K562 (cell line): ENCODE data around the gene SDCCAG8.

Experiments used
- RAD21 ChIP-seq, 2 experiments: fragments of 250-450 bp in 1 of 2; fragments of 450-650 bp in 1 of 2; sonication (Bioruptor Pico) in 1 of 2; formaldehyde crosslinking in 1 of 2; IDR thresholded peaks in 1 of 2; conservative IDR thresholded peaks in 1 of 2; 2 replicates each; pipeline versions ENCODE4 v1.4.0 to v1.8.0; 2020 to 2022; ENCODE audit warnings: mild to moderate bottlenecking in 2 of 2, moderate library complexity in 1 of 2
- RAD51 ChIP-seq: fragments of 450-650 bp; IDR thresholded peaks from 2 replicates; pipeline ENCODE4 v1.7.1; 2016; ENCODE audit warnings: low read depth, mild to moderate bottlenecking, borderline replicate concordance
- ZNF140 ChIP-seq: fragments of 250-450 bp; sonication (Bioruptor Pico); IDR thresholded peaks from 2 replicates; pipeline ENCODE4 v1.8.0; 2021; ENCODE audit warnings: moderate library complexity, mild to moderate bottlenecking, inconsistent platforms
- ZNF24 ChIP-seq: fragments of 450-650 bp; IDR thresholded peaks from 2 replicates; pipeline ENCODE4 v1.6.1; 2016
- TF ChIP-seq, protein P1 (sequence below), 2 experiments: fragments of 450-650 bp; formaldehyde crosslinking in 1 of 2; IDR thresholded peaks; 2 replicates each; pipeline versions ENCODE4 v1.4.0 to v1.6.1; 2014 to 2020; ENCODE audit warnings: mild to moderate bottlenecking in 2 of 2, borderline replicate concordance in 1 of 2, low read depth in 1 of 2
- TF ChIP-seq, protein P2 (sequence below), 2 experiments: fragments of 450-650 bp in 1 of 2; sonication (generic) in 1 of 2; formaldehyde crosslinking; conservative IDR thresholded peaks; 2 replicates each; pipeline versions ENCODE4 v1.4.0 to v1.8.1; 2020 to 2022; ENCODE audit warnings: mild to moderate bottlenecking in 1 of 2, missing genetic modification reagents in 1 of 2
- TF ChIP-seq, protein P3 (sequence below): sonication (generic); formaldehyde crosslinking; IDR thresholded peaks from 2 replicates; pipeline ENCODE4 v1.4.0; 2020; ENCODE audit warnings: mild to moderate bottlenecking, missing genetic modification reagents

DNA sequence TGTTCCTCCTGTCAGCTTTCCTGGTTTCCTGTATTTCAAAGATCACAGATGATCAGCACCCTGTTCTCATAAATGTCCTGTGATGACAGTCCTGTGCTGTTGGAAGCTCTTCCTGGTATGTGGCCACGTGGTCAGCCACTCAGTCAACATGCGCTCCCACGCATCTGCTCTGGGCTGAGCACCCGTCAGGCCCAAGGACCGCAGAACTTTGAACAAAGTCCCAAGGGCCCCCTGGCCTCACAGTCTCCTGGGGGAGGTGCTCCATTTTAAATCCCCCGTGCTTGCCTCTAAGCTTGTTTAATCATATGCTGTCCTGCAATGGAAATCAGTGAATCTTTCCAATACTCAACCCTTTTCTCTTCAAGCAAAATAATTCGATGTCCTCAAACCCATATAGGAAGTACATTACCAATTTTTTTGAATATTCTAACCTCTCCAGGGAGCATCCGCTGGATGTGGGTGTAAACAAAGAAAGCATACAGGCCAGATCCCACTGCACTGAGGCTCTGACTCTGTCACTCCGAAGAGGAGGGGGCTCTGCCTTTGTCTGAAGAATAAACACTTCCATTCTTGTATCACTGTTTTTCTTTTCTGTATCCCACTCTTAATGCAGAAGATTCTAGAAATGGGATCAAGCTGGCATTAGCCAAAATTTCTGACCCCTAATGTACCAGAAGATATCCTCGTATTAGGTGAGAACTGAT is 250.3 kb downstream of the SDCCAG8 start:
- peak; percentile 85 for TF ChIP-seq RAD51
- TF ChIP-seq, protein P1, sequence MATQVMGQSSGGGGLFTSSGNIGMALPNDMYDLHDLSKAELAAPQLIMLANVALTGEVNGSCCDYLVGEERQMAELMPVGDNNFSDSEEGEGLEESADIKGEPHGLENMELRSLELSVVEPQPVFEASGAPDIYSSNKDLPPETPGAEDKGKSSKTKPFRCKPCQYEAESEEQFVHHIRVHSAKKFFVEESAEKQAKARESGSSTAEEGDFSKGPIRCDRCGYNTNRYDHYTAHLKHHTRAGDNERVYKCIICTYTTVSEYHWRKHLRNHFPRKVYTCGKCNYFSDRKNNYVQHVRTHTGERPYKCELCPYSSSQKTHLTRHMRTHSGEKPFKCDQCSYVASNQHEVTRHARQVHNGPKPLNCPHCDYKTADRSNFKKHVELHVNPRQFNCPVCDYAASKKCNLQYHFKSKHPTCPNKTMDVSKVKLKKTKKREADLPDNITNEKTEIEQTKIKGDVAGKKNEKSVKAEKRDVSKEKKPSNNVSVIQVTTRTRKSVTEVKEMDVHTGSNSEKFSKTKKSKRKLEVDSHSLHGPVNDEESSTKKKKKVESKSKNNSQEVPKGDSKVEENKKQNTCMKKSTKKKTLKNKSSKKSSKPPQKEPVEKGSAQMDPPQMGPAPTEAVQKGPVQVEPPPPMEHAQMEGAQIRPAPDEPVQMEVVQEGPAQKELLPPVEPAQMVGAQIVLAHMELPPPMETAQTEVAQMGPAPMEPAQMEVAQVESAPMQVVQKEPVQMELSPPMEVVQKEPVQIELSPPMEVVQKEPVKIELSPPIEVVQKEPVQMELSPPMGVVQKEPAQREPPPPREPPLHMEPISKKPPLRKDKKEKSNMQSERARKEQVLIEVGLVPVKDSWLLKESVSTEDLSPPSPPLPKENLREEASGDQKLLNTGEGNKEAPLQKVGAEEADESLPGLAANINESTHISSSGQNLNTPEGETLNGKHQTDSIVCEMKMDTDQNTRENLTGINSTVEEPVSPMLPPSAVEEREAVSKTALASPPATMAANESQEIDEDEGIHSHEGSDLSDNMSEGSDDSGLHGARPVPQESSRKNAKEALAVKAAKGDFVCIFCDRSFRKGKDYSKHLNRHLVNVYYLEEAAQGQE (IDR thresholded peaks at IDR 0.05; ENCODE audit: borderline replicate concordance), result peak; percentile 37; the same call in 1 of the 2 replicates
- TF ChIP-seq, protein P1 (CRISPR knock-in tag; IDR thresholded peaks at IDR 0.05; ENCODE audit: low read depth), result no peak
- TF ChIP-seq, protein P2, sequence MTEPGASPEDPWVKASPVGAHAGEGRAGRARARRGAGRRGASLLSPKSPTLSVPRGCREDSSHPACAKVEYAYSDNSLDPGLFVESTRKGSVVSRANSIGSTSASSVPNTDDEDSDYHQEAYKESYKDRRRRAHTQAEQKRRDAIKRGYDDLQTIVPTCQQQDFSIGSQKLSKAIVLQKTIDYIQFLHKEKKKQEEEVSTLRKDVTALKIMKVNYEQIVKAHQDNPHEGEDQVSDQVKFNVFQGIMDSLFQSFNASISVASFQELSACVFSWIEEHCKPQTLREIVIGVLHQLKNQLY (CRISPR knock-in tag; conservative IDR thresholded peaks at IDR 0.05), result no peak
- no peak for TF ChIP-seq ZNF24
- TF ChIP-seq ZNF140, result no peak
- TF ChIP-seq, protein P3, sequence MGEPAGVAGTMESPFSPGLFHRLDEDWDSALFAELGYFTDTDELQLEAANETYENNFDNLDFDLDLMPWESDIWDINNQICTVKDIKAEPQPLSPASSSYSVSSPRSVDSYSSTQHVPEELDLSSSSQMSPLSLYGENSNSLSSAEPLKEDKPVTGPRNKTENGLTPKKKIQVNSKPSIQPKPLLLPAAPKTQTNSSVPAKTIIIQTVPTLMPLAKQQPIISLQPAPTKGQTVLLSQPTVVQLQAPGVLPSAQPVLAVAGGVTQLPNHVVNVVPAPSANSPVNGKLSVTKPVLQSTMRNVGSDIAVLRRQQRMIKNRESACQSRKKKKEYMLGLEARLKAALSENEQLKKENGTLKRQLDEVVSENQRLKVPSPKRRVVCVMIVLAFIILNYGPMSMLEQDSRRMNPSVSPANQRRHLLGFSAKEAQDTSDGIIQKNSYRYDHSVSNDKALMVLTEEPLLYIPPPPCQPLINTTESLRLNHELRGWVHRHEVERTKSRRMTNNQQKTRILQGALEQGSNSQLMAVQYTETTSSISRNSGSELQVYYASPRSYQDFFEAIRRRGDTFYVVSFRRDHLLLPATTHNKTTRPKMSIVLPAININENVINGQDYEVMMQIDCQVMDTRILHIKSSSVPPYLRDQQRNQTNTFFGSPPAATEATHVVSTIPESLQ, result no peak
- no peak for TF ChIP-seq RAD21 (CRISPR knock-in tag; conservative IDR thresholded peaks at IDR 0.05 in 1 of 2, IDR thresholded peaks at IDR 0.05 in 1 of 2)
